NT2/D1 (cell line): ENCODE results near the gene FILIP1L.

ENCODE experiments used
- YY1 ChIP-seq: IDR thresholded peaks from 2 replicates; pipeline ENCODE4 v1.6.1; 2011; ENCODE audit not compliant: insufficient read length, insufficient read depth
- ZNF274 ChIP-seq: IDR thresholded peaks from 2 replicates; pipeline ENCODE4 v1.6.1; 2011; ENCODE audit warnings: mild to moderate bottlenecking, low read depth, low read length

- TF ChIP-seq ZNF274 = no peak
- TF ChIP-seq YY1 = no peak
These were observed 108.5 kb downstream of the FILIP1L start for GRCh38 chr3:100005665-100006393.
